Spleen (tissue), 11 donors: Measurements from ENCODE around the gene NCS1. TPM values are rescaled to one million over a fixed set of nuclear protein-coding genes. Genes with fewer than 3 reads are reported as not detected.

Source experiments
- DNase-seq: peaks from one replicate; pipeline ENCODE4 v3.0.0-alpha.2; 2020
- H3K27ac ChIP-seq, 8 donors: fragments of 200-600 bp; sonication (generic) in 7 of 8; 1 replicate in 4 of 8; 2 replicates in 4 of 8; pipeline versions ENCODE4 v1.5.0 to v1.8.0; 2016 to 2021; ENCODE audit warnings: inconsistent platforms in 4 of 8, mild to moderate bottlenecking in 4 of 8, moderate library complexity in 1 of 8
- H3K27me3 ChIP-seq, 7 donors: fragments of 200-600 bp; sonication (generic) in 6 of 7; replicated peaks in 1 of 7; 1 replicate in 4 of 7; 2 replicates in 3 of 7; pipeline versions ENCODE4 v1.5.0 to v1.8.0; 2016 to 2021; ENCODE audit warnings: inconsistent platforms in 3 of 7, mild to moderate bottlenecking in 1 of 7
- H3K36me3 ChIP-seq, 6 donors: fragments of 200-600 bp; sonication (generic) in 5 of 6; 1 replicate in 4 of 6; 2 replicates in 2 of 6; pipeline versions ENCODE4 v1.5.0 to v1.8.0; 2016 to 2021; ENCODE audit warnings: inconsistent platforms in 2 of 6
- H3K4me1 ChIP-seq, 6 donors: fragments of 200-600 bp; sonication (generic) in 5 of 6; 1 replicate in 3 of 6; 2 replicates in 3 of 6; pipeline versions ENCODE4 v1.5.0 to v1.8.0; 2016 to 2021; ENCODE audit warnings: inconsistent platforms in 3 of 6
- H3K4me3 ChIP-seq, 8 donors: fragments of 200-600 bp; sonication (generic) in 7 of 8; 1 replicate in 4 of 8; 2 replicates in 4 of 8; pipeline versions ENCODE4 v1.5.0 to v1.8.0; 2016 to 2021; ENCODE audit warnings: inconsistent platforms in 4 of 8, mild to moderate bottlenecking in 4 of 8, moderate library complexity in 2 of 8
- H3K9me3 ChIP-seq, 8 donors: fragments of 200-600 bp; sonication (generic) in 7 of 8; 1 replicate in 4 of 8; 2 replicates in 4 of 8; pipeline versions ENCODE4 v1.5.0 to v1.8.0; 2016 to 2021; ENCODE audit warnings: inconsistent platforms in 4 of 8
- POLR2A ChIP-seq, 3 donors: fragments of 450-650 bp; IDR thresholded peaks; one replicate each; pipeline ENCODE4 v1.5.1; 2017; ENCODE audit warnings: antibody characterized with exemption in 3 of 3, mild to moderate bottlenecking in 1 of 3
- POLR2AphosphoS5 ChIP-seq, 3 donors: sonication (generic); formaldehyde crosslinking; IDR thresholded peaks; one replicate each; pipeline ENCODE4 v1.5.1; 2017; ENCODE audit warnings: antibody characterized with exemption in 3 of 3
- WGBS, 5 donors: extraction: QIAGEN DNeasy Blood & Tissue Kit in 3 of 5; methylation state at CpG; one replicate each; pipeline versions ENCODE4 v1.1.5 to v1.1.7; 2013 to 2018; 5-methylcytosine and 5-hydroxymethylcytosine counted together
- intact Hi-C: fragments of 100-400 bp; cut with DNase I; formaldehyde crosslinking; loops from one replicate; pipeline ENCODE4 v1.15.0; 2023; ENCODE audit warnings: low total_unique reads
- polyA plus RNA-seq, 3 donors: library from polyadenylated mRNA; stranded (reverse); fragments of 200-250 nt; gene quantifications; one replicate each; pipeline ENCODE4 v1.2.1, GENCODE V29; 2013
- total RNA-seq, 7 donors: library from RNA; depleted of rRNA in 3 of 7; stranded (reverse); fragments of >200 nt in 3 of 7; fragmentation: NEBNext Ultra II Directional in 4 of 7; extraction: Animal tissue kit (Norgen Biotek cat#: 25700) in 4 of 7; gene quantifications; one replicate each; pipeline versions ENCODE4 v1.1.0 to v1.2.1, GENCODE V29; 2016 to 2021
- TF ChIP-seq, protein P1 (sequence below), 11 experiments: fragments of 200-600 bp in 7 of 11; fragments of 450-650 bp in 4 of 11; sonication (generic) in 4 of 11; IDR thresholded peaks in 8 of 11; conservative IDR thresholded peaks in 3 of 11; 1 replicate in 7 of 11; 2 replicates in 4 of 11; pipeline versions ENCODE4 v1.4.0 to v1.8.0; 2016 to 2021; ENCODE audit warnings: antibody characterized with exemption in 11 of 11, inconsistent platforms in 4 of 11, mild to moderate bottlenecking in 1 of 11
- donor health status: healthy with polysubstance abuse.
- donor health status: DM: no; HTN: no; CAD: no; lungs with moderate emphysema.
- donor health status: DM: no; HTN: no; CAD: no.
- donor health status: Bipolar disorder and iron deficiency.
- donor health status: healthy.
- donor health status: DM: no; HTN: no; CAD: no.
- donor health status: DM: yes; HTN: yes; CAD: no.

NCS1 gene
- total and polyA plus RNA-seq, 10 donors = 0.46 to 2.5 (median 1.3) TPM

DNA sequence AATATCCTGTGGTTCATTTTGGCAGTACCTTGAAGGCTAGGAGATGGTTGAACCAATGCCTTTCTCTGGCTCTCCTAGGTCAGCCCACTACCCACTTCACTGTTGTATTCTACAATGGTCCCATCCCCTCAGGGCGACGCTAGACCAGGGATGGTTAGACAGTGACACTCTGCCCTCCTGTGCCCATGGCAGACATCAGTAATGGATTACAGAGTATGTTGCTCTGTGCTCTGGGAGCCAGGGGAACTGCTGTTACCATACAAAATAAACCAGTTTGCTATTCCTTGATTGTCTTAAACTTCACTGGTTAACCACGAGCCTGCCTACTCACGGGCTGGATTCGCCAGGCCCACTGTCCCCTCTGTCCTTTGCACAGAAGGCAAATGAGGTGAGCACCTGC, 33.7 kb downstream of the NCS1 start:
- H3K4me3 ChIP-seq = no peak overlapping the region
- H3K4me1 ChIP-seq = no peaks in the 10 kb centered on the region
- DNase-seq = no peak
- no peaks in the 10 kb centered on the region for H3K36me3 ChIP-seq
- no peaks in the 10 kb centered on the region for H3K9me3 ChIP-seq
- TF ChIP-seq POLR2A (IDR thresholded peaks at IDR 0.05) = no peak
- TF ChIP-seq, protein P1, sequence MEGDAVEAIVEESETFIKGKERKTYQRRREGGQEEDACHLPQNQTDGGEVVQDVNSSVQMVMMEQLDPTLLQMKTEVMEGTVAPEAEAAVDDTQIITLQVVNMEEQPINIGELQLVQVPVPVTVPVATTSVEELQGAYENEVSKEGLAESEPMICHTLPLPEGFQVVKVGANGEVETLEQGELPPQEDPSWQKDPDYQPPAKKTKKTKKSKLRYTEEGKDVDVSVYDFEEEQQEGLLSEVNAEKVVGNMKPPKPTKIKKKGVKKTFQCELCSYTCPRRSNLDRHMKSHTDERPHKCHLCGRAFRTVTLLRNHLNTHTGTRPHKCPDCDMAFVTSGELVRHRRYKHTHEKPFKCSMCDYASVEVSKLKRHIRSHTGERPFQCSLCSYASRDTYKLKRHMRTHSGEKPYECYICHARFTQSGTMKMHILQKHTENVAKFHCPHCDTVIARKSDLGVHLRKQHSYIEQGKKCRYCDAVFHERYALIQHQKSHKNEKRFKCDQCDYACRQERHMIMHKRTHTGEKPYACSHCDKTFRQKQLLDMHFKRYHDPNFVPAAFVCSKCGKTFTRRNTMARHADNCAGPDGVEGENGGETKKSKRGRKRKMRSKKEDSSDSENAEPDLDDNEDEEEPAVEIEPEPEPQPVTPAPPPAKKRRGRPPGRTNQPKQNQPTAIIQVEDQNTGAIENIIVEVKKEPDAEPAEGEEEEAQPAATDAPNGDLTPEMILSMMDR (IDR thresholded peaks at IDR 0.05 in 8 of 11, conservative IDR thresholded peaks at IDR 0.05 in 3 of 11) = no peak
- TF ChIP-seq POLR2AphosphoS5 (IDR thresholded peaks at IDR 0.05) = no peak
- no peak overlapping the region for H3K27ac ChIP-seq
- WGBS, 5 donors = 81 to 91% (median 90%) methylated on average over 5 of the region's 5 CpGs
- H3K27me3 ChIP-seq = peaks cover 0 to 14% (median 0%) of the 10 kb centered on the region in 7 donors
- intact Hi-C loops = no loop called here

- Histone ChIP-seq H3K4me1 (no peaks in the 10 kb centered on the region), H3K4me3 (no peak overlapping the region), H3K27ac (no peak overlapping the region), H3K36me3 (no peaks in the 10 kb centered on the region), H3K9me3 (no peaks in the 10 kb centered on the region), H3K27me3 (peaks cover 0 to 15% (median 0%) of the 10 kb centered on the region in 7 donors)
- no peak for DNase-seq
- 85 to 96% (median 88%) methylated on average over 7 to 16 of the region's 16 CpGs for WGBS, 5 donors
- intact Hi-C loops = no loop called here
- TF ChIP-seq POLR2A (IDR thresholded peaks at IDR 0.05) (no peak), POLR2AphosphoS5 (IDR thresholded peaks at IDR 0.05) (no peak)
- TF ChIP-seq, protein P1 (IDR thresholded peaks at IDR 0.05 in 8 of 11, conservative IDR thresholded peaks at IDR 0.05 in 3 of 11) = no peak
These were observed 34.4 kb downstream of the NCS1 start for GRCh38 chr9:130206579-130206978.

DNA sequence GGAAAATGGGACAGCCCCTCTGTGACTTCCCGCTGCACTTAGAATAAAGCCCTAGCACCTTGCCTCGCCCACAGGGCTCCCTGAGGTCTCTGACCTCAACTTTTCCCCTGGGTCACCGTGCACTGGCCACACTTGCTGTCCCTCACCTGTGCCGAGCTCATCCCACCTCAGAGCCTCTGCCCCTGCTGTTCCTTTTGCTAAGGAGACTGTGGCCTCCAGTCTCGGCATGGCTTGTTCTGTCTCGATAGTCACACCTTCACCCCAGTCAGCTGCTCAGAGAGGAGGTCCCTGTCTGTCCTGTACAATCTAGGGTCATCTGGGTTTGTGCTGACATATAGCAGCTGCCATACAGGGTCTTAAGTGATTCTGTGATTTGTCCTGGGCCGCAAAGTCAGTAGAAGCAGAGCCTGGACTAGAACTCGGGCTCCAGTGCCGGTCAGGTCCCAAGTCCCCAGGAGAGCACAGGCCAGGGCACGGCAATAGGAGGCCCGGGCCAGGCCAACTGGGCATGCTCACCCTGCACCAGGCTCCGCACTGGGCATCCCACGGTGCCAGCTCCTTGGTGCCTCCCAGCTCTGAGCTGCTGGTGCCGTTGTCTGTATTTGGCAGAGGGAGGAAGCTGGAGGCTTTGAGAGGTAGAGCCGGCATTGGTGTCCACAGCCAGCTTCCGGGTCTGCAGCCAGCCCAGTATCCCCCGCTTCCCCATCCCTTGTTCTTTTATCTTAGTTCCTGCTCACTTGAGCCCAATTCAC, 35.2 kb downstream of the NCS1 start:
- intact Hi-C loops = no loop called here
- Histone ChIP-seq H3K36me3 (no peaks in the 10 kb centered on the region), H3K27me3 (peaks cover 0 to 21% (median 0%) of the 10 kb centered on the region in 7 donors), H3K9me3 (no peaks in the 10 kb centered on the region), H3K4me1 (no peaks in the 10 kb centered on the region), H3K27ac (no peak overlapping the region), H3K4me3 (no peak overlapping the region)
- TF ChIP-seq POLR2A (IDR thresholded peaks at IDR 0.05) = no peak
- TF ChIP-seq, protein P1 (IDR thresholded peaks at IDR 0.05 in 8 of 11, conservative IDR thresholded peaks at IDR 0.05 in 3 of 11) = no peak
- no peak for TF ChIP-seq POLR2AphosphoS5 (IDR thresholded peaks at IDR 0.05)
- WGBS, 5 donors = 79 to 91% (median 83%) methylated on average over 10 to 17 of the region's 17 CpGs
- DNase-seq = no peak

DNA sequence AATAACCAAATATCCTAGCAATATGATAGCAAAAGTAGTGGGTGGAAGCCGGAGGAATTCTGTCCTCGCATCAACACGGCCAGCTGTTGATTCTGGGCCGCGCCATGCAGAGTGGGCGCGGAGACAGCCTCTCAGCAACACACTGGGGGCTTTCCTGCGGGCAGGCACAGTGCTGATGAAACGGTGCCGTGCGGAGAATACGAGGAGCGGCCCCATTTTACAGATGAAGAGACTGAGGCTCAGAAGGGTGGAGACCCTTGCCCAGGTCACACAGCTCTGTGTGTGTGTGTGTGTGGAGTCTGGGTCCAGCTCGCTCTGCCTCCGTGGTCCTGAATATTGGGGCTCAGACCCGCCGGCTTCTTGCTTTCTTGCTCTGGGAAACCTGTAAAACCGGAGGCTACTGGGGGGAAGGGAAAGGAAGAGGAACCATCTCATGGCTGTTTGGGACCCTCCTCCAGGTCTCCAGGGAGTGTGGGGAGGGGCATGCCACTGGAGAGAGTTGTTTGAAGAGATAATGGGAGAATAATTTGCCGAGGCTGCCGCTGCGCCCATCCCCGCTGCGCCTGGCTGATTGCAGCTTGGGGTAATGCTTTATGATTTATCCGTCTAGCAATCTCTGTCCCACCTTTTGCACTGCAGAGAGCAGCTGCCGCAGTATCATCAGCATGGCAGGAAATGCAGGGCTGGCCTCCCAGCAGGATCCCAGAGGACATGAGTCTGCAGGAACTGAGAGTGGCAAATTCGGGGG, 36.6 kb downstream of the NCS1 start:
- no peak overlapping the region for H3K27ac ChIP-seq
- H3K27me3 ChIP-seq = peaks cover 0 to 22% (median 0%) of the 10 kb centered on the region in 7 donors
- intact Hi-C loops = no loop called here
- H3K4me1 ChIP-seq = no peaks in the 10 kb centered on the region
- no peak overlapping the region for H3K4me3 ChIP-seq
- DNase-seq = no peak
- H3K36me3 ChIP-seq = no peaks in the 10 kb centered on the region
- no peak for TF ChIP-seq POLR2AphosphoS5 (IDR thresholded peaks at IDR 0.05)
- TF ChIP-seq, protein P1 (IDR thresholded peaks at IDR 0.05 in 8 of 11, conservative IDR thresholded peaks at IDR 0.05 in 3 of 11) = no peak
- no peak for TF ChIP-seq POLR2A (IDR thresholded peaks at IDR 0.05)
- WGBS, 5 donors = 73 to 77% (median 74%) methylated on average over 22 to 26 of the region's 26 CpGs
- H3K9me3 ChIP-seq = no peaks in the 10 kb centered on the region
